ENCODE data around the gene ZNF558. TPM values are rescaled to one million over a fixed set of nuclear protein-coding genes. Genes with fewer than 3 reads are reported as not detected.

Gene ZNF558
- total RNA-seq, 1 experiment from 2014 or later: 30.2 TPM

DNA sequence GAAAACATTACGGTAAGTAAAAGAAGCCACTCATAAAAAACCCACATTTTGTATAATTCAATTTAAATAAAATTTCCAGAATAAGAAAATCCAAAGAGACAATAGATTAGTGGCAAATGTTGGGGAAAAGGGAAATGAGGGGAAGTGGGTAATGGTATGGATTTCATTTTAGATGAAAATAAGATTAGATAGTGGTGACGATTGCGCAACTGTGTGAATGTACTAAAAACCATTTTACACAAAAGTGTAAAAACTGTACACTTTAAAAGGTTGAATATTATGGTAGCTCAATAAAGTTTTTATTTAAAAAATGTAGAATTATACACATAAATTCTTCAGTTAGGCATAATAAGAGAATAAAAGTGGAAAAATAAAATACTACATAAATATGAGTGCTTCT lies 3.8 kb upstream of the ZNF558 start:
- H3K27me3 Mint-ChIP-seq (ENCODE audit: low read depth): peaks cover 6% of the 10 kb centered on the region
- no peak overlapping the region for H3K18ac ChIP-seq (ENCODE audit: insufficient read length, low read depth, low read length)
- WGBS (ENCODE audit: extremely low coverage, insufficient read length, low lambda C conversion rate): no CpG with 5 or more reads among the region's 3 CpGs
- H3K56ac ChIP-seq (ENCODE audit: insufficient read length, low read depth, low read length): no peak overlapping the region
- no peak overlapping the region for H2BK120ac ChIP-seq (ENCODE audit: low read depth, low read length, poor library complexity, severe bottlenecking)
- no peak overlapping the region for H4K8ac ChIP-seq (replicated peaks; ENCODE audit: insufficient read length, low read depth, low read length)
- H3K79me2 ChIP-seq (ENCODE audit: insufficient read depth, low read length): no peaks in the 10 kb centered on the region
- no peak overlapping the region for H3K4me2 ChIP-seq (ENCODE audit: insufficient read depth, insufficient read length, low read length)
- H3K4ac ChIP-seq (ENCODE audit: low read depth, low read length): no peak overlapping the region
- no peak overlapping the region for H4K5ac ChIP-seq (ENCODE audit: insufficient read length, low read depth, low read length)
- no peaks in the 10 kb centered on the region for H3K4me1 ChIP-seq (ENCODE audit: insufficient read depth, low read length)
- H4K91ac ChIP-seq (ENCODE audit: insufficient read length, low read depth, low read length): no peak overlapping the region
- H3K79me1 ChIP-seq (ENCODE audit: insufficient read depth, low read depth, low read length, poor library complexity, severe bottlenecking): no peaks in the 10 kb centered on the region
- H3K23me2 ChIP-seq (ENCODE audit: insufficient read length, low read depth, low read length, poor library complexity, severe bottlenecking): peaks cover 4% of the 10 kb centered on the region
- no peak overlapping the region for H3K14ac ChIP-seq (ENCODE audit: insufficient read depth, low read length)
- no peak overlapping the region for H2AFZ ChIP-seq (ENCODE audit: low read length)
- H2BK12ac ChIP-seq (ENCODE audit: insufficient read length, low read depth, low read length): no peak overlapping the region
- TF ChIP-seq, protein P1, sequence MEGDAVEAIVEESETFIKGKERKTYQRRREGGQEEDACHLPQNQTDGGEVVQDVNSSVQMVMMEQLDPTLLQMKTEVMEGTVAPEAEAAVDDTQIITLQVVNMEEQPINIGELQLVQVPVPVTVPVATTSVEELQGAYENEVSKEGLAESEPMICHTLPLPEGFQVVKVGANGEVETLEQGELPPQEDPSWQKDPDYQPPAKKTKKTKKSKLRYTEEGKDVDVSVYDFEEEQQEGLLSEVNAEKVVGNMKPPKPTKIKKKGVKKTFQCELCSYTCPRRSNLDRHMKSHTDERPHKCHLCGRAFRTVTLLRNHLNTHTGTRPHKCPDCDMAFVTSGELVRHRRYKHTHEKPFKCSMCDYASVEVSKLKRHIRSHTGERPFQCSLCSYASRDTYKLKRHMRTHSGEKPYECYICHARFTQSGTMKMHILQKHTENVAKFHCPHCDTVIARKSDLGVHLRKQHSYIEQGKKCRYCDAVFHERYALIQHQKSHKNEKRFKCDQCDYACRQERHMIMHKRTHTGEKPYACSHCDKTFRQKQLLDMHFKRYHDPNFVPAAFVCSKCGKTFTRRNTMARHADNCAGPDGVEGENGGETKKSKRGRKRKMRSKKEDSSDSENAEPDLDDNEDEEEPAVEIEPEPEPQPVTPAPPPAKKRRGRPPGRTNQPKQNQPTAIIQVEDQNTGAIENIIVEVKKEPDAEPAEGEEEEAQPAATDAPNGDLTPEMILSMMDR (conservative IDR thresholded peaks at IDR 0.05): no peak
- H3K27ac Mint-ChIP-seq: no peak overlapping the region
- no peaks in the 10 kb centered on the region for H3K27me3 ChIP-seq (ENCODE audit: insufficient read depth, low read length)
- H3K36me3 Mint-ChIP-seq (ENCODE audit: insufficient read depth in 1 of 3, low read depth in 3 of 3): peaks cover 4 to 21% (median 8%) of the 10 kb centered on the region in 3 experiments; a peak in 6 of 7 replicates
- no peak overlapping the region for H3K9ac ChIP-seq (ENCODE audit: extremely low read depth, insufficient read length, low read length)
- no peak for DNase-seq
- no peaks in the 10 kb centered on the region for H4K20me1 ChIP-seq (ENCODE audit: control insufficient read depth, insufficient read depth, insufficient read length)
- no peak overlapping the region for H3K4me3 Mint-ChIP-seq
- no peak overlapping the region for H2BK15ac ChIP-seq (ENCODE audit: low read depth, low read length)
- no peak overlapping the region for H2AK5ac ChIP-seq (ENCODE audit: insufficient read length, low read length)
- no peak overlapping the region for H3K27ac ChIP-seq (ENCODE audit: insufficient read length, low read depth, low read length)
- no peak overlapping the region for H2BK20ac ChIP-seq (ENCODE audit: low read depth, low read length, poor library complexity, severe bottlenecking)
- peaks cover 59 to 65% of the 10 kb centered on the region in 2 experiments for H3K9me3 Mint-ChIP-seq
- peaks cover 6 to 8% of the 10 kb centered on the region in 2 experiments; a peak in 3 of 4 replicates for H3K4me1 Mint-ChIP-seq
- H2BK5ac ChIP-seq (ENCODE audit: insufficient read length, low read length): no peak overlapping the region
- H3T11ph ChIP-seq (ENCODE audit: low read length): no peak overlapping the region
- H3K9me3 ChIP-seq (ENCODE audit: control insufficient read depth, low read depth, low read length): peaks cover 27% of the 10 kb centered on the region
- H3K23ac ChIP-seq (ENCODE audit: insufficient read length, low read depth, low read length): no peak overlapping the region

All from H9 (cell line).